GM18858 (cell line): ENCODE results near the gene SHB.
"Not testable (repeated sequence)": the region's sequence is repeated elsewhere in the genome, so short reads cannot be mapped to it uniquely, and the experiment has no call there.

Source experiments
- ATAC-seq: cut with Tn5 transposase; IDR thresholded peaks from one replicate; pipeline ENCODE4 v1.9.1; 2021; ENCODE audit not compliant: unreplicated experiment

SHB gene

GRCh38 chr9:37921546-37922300 is 147.3 kb downstream of the SHB start:
- ATAC-seq = no peak

GRCh38 chr9:37921168-37921510 is 147.9 kb downstream of the SHB start:
- no peak for ATAC-seq

- peak; percentile 49 for ATAC-seq
Measured at GRCh38 chr9:37920471-37921167, 148.4 kb downstream of the SHB start.

- no peak for ATAC-seq
Measured at GRCh38 chr9:37919956-37920335, 149.1 kb downstream of the SHB start.

GRCh38 chr9:37919246-37919955 is 149.6 kb downstream of the SHB start:
- ATAC-seq = no peak

GRCh38 chr9:37918665-37919170 is 150.3 kb downstream of the SHB start:
- no peak for ATAC-seq

GRCh38 chr9:37917801-37918664 is 151.0 kb downstream of the SHB start:
- ATAC-seq = no peak

- ATAC-seq = no peak
Measured at GRCh38 chr9:37917313-37917731, 151.7 kb downstream of the SHB start.

GRCh38 chr9:37916471-37917312 is 152.3 kb downstream of the SHB start:
- no peak for ATAC-seq

- ATAC-seq = no peak
Measured at GRCh38 chr9:37915911-37916470, 153.0 kb downstream of the SHB start.

- no peak for ATAC-seq
Measured at GRCh38 chr9:37914701-37915358, 154.2 kb downstream of the SHB start.

GRCh38 chr9:37914154-37914551 is 154.9 kb downstream of the SHB start:
- no peak for ATAC-seq

- peak; percentile 74 for ATAC-seq
Measured at GRCh38 chr9:37913480-37914153, 155.4 kb downstream of the SHB start.

- no peak for ATAC-seq
Measured at GRCh38 chr9:37911271-37911681, 157.8 kb downstream of the SHB start.

- ATAC-seq = no peak
Measured at GRCh38 chr9:37910271-37910670, 158.8 kb downstream of the SHB start.

- ATAC-seq = not testable (repeated sequence)
Measured at GRCh38 chr9:37909836-37910235, 159.2 kb downstream of the SHB start.

GRCh38 chr9:37909326-37909725 is 159.7 kb downstream of the SHB start:
- no peak for ATAC-seq

GRCh38 chr9:37908698-37909186 is 160.3 kb downstream of the SHB start:
- no peak for ATAC-seq
